ENCODE results near the gene LTK. TPM values are rescaled to one million over a fixed set of nuclear protein-coding genes. Genes with fewer than 3 reads are reported as not detected.
A peak's percentile ranks its signal among the peaks of the same experiment; 100 is the strongest.

LTK gene
- total RNA-seq, 2 experiments from 2014 or later: 9.7 to 9.9 TPM

DNA sequence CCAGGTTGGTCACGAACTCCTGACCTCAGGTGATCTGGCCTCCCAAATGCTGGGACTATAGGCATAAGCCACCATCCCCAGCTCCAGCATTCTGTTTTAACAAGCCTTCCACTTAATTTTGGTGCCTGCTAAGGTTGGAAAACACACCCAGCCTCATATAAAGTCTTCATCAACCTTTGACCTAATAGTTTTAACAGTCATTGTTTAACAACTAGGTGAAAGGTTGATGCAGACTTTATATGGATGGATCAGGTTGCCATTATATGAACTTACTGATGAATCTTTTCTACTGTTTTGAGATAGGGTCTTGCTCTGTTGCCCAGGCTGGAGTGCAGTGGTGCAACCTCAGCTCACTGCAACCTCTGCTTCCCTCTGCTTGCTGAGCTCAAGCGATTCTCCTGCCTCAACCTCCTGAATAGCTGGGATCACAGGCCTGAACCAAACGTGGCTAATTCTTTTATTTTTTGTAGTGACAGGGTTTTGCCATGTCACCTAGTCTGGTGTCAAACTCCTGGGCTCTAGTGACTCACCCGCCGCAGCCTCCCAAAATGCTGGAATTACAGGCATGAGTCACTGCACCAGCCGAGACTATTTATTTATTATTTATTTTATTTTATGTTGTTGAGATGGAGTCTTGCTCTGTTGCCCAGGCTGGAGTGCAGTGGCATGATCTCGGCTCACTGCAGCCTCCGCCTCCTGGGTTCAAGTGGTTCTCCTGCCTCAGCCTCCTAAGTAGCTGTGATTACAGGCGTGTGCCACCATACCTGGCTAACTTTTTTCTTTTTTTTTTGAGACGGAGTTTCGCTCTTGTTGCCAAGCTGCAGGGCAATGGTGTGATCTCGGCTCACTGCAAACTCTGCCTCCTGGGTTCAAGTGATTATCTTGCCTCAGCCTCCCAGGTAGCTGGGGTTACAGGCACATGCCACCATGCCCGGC lies 33.5 kb upstream of the LTK start:
- H3K4me1 Mint-ChIP-seq (ENCODE audit: low read depth): peaks cover 21% of the 10 kb centered on the region

DNA sequence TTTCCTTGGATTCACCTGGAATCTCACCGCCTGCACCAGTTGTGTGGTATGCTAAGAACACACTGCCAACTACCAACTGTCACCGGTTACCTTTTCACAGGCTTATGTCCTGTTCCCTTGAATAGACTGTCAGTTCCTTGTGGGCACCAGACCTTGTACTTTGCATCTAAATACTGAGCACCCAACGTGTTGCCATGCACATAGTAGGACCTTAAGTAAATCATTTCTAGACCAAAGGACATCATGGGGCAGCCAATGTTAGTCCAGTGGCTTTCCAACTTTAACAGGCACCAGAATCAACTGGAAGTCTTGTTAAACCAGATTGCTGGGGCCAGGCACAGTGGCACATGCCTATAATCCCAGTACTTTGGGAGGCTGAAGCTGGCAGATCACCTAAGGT lies 31.6 kb upstream of the LTK start:
- H3K36me3 ChIP-seq (ENCODE audit: insufficient read depth, low read length): no peaks in the 10 kb centered on the region
- H3K27ac Mint-ChIP-seq: peak overlapping the region; percentile 85
- no peaks in the 10 kb centered on the region for H3K27me3 Mint-ChIP-seq
- no peaks in the 10 kb centered on the region for H3K27me3 ChIP-seq (ENCODE audit: control insufficient read depth in 1 of 2, insufficient read depth in 2 of 2, low read length in 2 of 2)
- DNase-seq (no peak), ATAC-seq (ENCODE audit: poor library complexity) (no peak)
- no peaks in the 10 kb centered on the region for H3K9me3 Mint-ChIP-seq
- peak overlapping the region; percentile 98 for H3K4me3 Mint-ChIP-seq
- H3K36me3 Mint-ChIP-seq (ENCODE audit: low read depth): peaks cover 7% of the 10 kb centered on the region
- intact Hi-C loops (cut with DNase I, micrococcal nuclease): loop anchor here (2.0 to 10.0 kb wide), 4 partner anchors 14 to 980 kb away; partner anchors contain the start of genes CCDC32 (in 1 of the 2), INO80 (in 1 of the 2), NUSAP1 (in 1 of the 2) and OIP5 (in 1 of the 2)
- CTCF ChIA-PET: interaction anchor here (2.1 kb wide), 1 partner anchor 13 kb away, joined by 21 read pairs; the partner anchor contains the start of gene TYRO3
- TF ChIP-seq CTCF (IDR thresholded peaks at IDR 0.05): no peak
- no peaks in the 10 kb centered on the region for H3K9me3 ChIP-seq (ENCODE audit: control insufficient read depth in 1 of 2, insufficient read depth in 1 of 2, low read length in 2 of 2)
- POLR2A ChIA-PET: interaction anchor here (1.6 to 2.3 kb wide), 2 partner anchors 13 to 16 kb away, joined by 3 to 22 read pairs; partner anchors contain the start of gene TYRO3
- H3K4me3 ChIP-seq (ENCODE audit: low read length): no peak overlapping the region
- peaks cover 29% of the 10 kb centered on the region for H3K4me1 Mint-ChIP-seq (ENCODE audit: low read depth)
- peaks cover 16% of the 10 kb centered on the region for H3K4me1 ChIP-seq (ENCODE audit: insufficient read depth, low read length)
- H3K27ac ChIP-seq (ENCODE audit: low read depth in 1 of 2, low read length in 2 of 2): no peak overlapping the region

More for the DNA sequence above, 33.5 kb upstream of the LTK start:
- intact Hi-C loops (cut with DNase I, micrococcal nuclease): loop anchor here in 1 of 2 experiments (10.0 kb wide), 3 partner anchors 212 to 982 kb away; partner anchors contain the start of genes CCDC32, INO80, NUSAP1 and OIP5
- no peak overlapping the region for H3K4me3 ChIP-seq (ENCODE audit: low read length)
- no peaks in the 10 kb centered on the region for H3K36me3 ChIP-seq (ENCODE audit: insufficient read depth, low read length)
- H3K27me3 ChIP-seq (ENCODE audit: control insufficient read depth in 1 of 2, insufficient read depth in 2 of 2, low read length in 2 of 2): no peaks in the 10 kb centered on the region
- ATAC-seq (ENCODE audit: poor library complexity): no peak
- H3K27me3 Mint-ChIP-seq: peaks cover 4% of the 10 kb centered on the region
- ChIA-PET POLR2A (no interaction called here), CTCF (interaction anchor here (1.1 to 2.4 kb wide), 2 partner anchors 11 kb away, joined by 3 to 9 read pairs; no protein-coding TSS in a partner anchor)
- H3K4me1 ChIP-seq (ENCODE audit: insufficient read depth, low read length): peaks cover 16% of the 10 kb centered on the region
- TF ChIP-seq CTCF (IDR thresholded peaks at IDR 0.05): no peak
- no peaks in the 10 kb centered on the region for H3K9me3 ChIP-seq (ENCODE audit: control insufficient read depth in 1 of 2, insufficient read depth in 1 of 2, low read length in 2 of 2)
- DNase-seq: no peak
- no peak overlapping the region for H3K27ac ChIP-seq (ENCODE audit: low read depth in 1 of 2, low read length in 2 of 2)
- peak overlapping the region; percentile 58 for H3K4me3 Mint-ChIP-seq
- H3K36me3 Mint-ChIP-seq (ENCODE audit: low read depth): peaks cover 7% of the 10 kb centered on the region
- no peaks in the 10 kb centered on the region for H3K9me3 Mint-ChIP-seq
- H3K27ac Mint-ChIP-seq: no peak overlapping the region

DNA sequence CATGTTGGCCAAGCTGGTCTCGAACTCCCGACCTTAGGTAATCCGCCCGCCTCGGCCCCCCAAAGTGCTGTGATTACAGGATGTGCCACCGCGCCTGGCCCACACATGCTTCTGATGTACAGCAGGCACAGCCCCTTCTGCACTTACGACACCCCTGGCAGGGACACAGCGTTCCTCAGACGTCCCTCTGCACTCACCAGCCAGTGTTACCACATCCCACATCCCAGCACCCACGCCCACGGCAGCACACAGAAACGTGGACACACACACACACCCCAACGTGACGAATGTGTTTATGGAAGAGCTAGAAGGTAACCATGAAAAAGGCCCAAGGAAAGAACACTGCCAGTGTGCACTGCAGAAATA lies 31.0 kb upstream of the LTK start:
- peak overlapping the region; percentile 85 for H3K27ac Mint-ChIP-seq
- intact Hi-C loops (cut with DNase I, micrococcal nuclease): loop anchor here (2.0 to 10.0 kb wide), 7 partner anchors 14 to 980 kb away; partner anchors contain the start of genes CCDC32 (in 1 of the 2), DNAJC17 (in 1 of the 2), GANC (in 1 of the 2) and INO80 (in 1 of the 2)
- Histone ChIP-seq H3K36me3 (ENCODE audit: insufficient read depth, low read length) (no peaks in the 10 kb centered on the region), H3K4me1 (ENCODE audit: insufficient read depth, low read length) (peaks cover 16% of the 10 kb centered on the region), H3K9me3 (ENCODE audit: control insufficient read depth in 1 of 2, insufficient read depth in 1 of 2, low read length in 2 of 2) (no peaks in the 10 kb centered on the region), H3K4me3 (ENCODE audit: low read length) (peak overlapping the region; percentile 98), H3K27me3 (ENCODE audit: control insufficient read depth in 1 of 2, insufficient read depth in 2 of 2, low read length in 2 of 2) (no peaks in the 10 kb centered on the region), H3K27ac (ENCODE audit: low read depth in 1 of 2, low read length in 2 of 2) (no peak overlapping the region)
- POLR2A ChIA-PET: interaction anchor here (0.6 to 2.3 kb wide), 12 partner anchors 10 to 775 kb away, joined by 3 to 22 read pairs (median 3); partner anchors contain the start of genes C15orf62, INO80, ITPKA and MGA
- peaks cover 29% of the 10 kb centered on the region for H3K4me1 Mint-ChIP-seq (ENCODE audit: low read depth)
- CTCF ChIA-PET: interaction anchor here (1.1 to 2.1 kb wide), 3 partner anchors 13 to 230 kb away, joined by 5 to 21 read pairs (median 9); partner anchors contain the start of genes MAPKBP1 and TYRO3
- no peaks in the 10 kb centered on the region for H3K9me3 Mint-ChIP-seq
- peaks cover 7% of the 10 kb centered on the region for H3K36me3 Mint-ChIP-seq (ENCODE audit: low read depth)
- ATAC-seq (ENCODE audit: poor library complexity): no peak
- no peaks in the 10 kb centered on the region for H3K27me3 Mint-ChIP-seq
- peak in 3 of 14 experiments; percentile 23 to 50 (median 44) for DNase-seq
- no peak for TF ChIP-seq CTCF (IDR thresholded peaks at IDR 0.05)
- peak overlapping the region; percentile 98 for H3K4me3 Mint-ChIP-seq

All from CD4-positive, alpha-beta T cell (primary cell).